Kasumi-1 (cell line): Measurements from ENCODE around the gene RNU6-9.

Source experiments
- DNase-seq, 2 experiments: peaks; one replicate each; lab custom pipeline; 2025; lab: John Stamatoyannopoulos, UW

Gene RNU6-9

DNA sequence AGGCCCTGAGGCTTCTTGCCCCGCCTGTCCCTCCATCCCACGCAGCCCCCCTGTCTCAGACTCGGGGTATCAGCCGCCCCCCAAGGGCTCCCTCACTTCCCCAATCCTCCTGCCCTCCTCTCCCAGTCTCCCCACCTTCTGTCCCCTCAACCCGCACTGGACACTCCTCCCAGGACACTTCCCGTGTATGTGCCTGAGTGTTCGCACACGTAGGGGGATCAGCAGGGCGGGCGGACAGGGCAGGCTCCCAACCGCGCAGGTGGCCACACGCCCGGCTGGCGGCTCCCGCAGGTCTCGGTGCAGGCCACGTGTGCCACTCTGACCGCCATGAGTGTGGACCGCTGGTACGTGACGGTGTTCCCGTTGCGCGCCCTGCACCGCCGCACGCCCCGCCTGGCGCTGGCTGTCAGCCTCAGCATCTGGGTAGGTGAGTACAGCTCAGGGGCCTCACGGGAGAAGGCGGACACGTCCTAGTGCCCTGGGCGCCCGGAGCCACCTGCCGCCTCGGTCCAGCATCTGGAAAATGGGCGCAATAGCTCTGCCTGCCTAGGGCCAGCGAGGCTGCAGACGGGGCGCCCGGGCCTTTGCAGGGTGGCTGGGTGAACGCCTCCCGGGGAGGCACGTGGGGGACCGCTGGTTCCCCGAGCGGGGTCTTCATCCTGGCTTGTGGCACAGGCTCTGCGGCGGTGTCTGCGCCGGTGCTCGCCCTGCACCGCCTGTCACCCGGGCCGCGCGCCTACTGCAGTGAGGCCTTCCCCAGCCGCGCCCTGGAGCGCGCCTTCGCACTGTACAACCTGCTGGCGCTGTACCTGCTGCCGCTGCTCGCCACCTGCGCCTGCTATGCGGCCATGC is 26.1 kb downstream of the RNU6-9 start:
- DNase-seq: no peak

DNA sequence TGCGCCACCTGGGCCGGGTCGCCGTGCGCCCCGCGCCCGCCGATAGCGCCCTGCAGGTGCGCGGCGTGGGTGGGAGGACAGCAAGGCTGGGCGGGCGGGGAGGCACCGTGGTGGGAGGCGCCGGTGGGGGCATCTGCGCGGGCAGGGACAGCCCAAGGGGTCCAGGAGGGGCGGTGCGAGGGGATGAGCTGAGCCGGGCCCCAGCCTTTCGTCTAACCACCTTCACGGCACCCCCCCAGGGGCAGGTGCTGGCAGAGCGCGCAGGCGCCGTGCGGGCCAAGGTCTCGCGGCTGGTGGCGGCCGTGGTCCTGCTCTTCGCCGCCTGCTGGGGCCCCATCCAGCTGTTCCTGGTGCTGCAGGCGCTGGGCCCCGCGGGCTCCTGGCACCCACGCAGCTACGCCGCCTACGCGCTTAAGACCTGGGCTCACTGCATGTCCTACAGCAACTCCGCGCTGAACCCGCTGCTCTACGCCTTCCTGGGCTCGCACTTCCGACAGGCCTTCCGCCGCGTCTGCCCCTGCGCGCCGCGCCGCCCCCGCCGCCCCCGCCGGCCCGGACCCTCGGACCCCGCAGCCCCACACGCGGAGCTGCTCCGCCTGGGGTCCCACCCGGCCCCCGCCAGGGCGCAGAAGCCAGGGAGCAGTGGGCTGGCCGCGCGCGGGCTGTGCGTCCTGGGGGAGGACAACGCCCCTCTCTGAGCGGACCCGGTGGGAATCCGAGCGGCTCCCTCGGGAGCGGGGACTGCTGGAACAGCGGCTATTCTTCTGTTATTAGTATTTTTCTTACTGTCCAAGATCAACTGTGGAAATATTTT is 27.0 kb downstream of the RNU6-9 start:
- peak; percentile 39 to 56 for DNase-seq

DNA sequence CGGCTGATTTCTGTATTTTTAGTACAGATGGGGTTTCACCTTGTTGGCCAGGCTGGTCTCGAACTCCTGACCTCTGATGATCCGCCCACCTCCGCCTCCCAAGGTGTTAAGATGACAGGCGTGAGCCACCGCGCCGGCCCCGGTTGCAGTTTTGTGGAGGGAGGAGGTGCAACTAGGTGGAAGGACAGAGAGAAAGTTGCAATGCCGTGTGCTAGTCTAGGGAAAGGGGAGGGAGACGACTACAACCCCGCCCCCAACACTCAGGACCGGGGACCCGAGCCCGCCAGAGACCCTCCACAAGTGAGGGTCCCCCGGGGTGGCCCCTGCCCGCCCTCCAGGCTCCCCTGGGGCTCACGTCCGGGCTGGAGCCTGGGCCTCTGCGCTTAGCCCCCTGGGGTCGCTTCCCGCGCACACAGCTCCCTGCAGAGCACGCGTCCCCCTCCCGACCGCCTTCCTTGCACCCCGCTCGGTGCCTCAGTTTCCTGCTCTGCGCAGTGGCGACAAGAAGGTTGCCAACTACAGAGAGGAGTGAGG is 31.3 kb downstream of the RNU6-9 start:
- no peak for DNase-seq

DNA sequence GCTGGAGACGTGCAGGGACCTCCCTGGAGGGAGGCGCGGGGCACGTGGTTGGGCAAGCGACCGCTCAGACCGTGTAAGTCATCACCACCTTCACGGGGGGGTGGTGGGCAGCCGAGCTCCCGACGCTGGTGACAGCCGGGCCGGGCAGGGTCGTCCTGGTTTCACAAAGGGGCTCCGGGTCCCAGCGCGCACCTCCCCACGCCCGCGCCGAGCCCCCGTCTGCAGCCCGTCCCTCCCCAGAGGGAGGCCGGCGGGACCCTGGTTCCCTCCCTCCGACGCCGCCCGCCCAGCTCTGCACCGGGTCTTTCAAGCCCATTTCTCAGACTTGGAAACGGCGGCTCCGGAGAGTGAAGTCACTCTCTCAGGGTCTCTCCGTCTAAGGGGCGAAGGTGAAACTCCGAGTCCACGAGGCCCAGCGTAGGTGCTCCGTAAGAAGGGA is 31.8 kb downstream of the RNU6-9 start:
- DNase-seq: peak; percentile 90 to 91

DNA sequence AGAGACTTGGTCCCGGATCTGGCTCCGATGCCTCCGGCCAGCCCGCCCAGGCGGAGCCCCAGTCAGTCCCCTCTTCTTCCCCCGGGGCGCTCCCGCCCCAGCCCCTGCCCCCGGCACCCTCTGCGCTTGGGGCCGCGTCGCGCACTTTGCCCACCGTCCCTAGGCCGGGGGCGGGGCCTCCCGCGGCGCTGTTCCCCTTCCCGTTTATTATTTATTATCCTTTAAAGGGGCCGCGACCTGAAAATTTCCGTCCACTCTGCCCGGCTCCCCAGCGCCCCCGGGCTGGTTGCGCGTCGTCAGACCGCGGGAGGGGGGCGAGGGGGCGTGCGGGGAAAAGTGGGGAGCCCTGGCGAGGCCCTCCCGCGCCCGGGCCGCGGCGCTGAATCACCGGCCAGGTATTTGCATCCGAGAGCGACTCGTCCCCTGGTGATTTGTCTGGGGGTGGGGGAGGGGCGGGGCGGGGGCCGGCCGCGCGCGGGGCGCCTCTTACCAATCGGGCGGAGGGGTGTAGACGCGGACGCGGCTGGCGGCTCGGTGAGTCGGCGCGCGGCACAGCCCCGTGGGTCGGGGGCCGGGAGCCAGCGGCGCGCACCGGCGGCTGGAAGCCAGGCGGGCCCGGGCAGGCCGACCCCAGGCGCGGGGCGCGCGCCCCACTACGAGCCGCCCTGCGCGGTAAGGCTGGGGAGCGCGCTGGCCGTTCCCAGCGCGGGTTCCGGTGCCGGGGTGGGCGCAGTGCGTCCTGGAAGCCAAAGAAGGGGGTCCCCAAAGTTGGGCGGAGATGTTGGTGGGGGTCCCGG is 32.4 kb downstream of the RNU6-9 start, which contains the start of gene ARID3A:
Gene ARID3A (plus strand): TSS at position 510 of the 797 bp plus-strand sequence. CDS start 3,494 bp downstream, outside the sequence.
- DNase-seq: peak; percentile 90 to 91

DNA sequence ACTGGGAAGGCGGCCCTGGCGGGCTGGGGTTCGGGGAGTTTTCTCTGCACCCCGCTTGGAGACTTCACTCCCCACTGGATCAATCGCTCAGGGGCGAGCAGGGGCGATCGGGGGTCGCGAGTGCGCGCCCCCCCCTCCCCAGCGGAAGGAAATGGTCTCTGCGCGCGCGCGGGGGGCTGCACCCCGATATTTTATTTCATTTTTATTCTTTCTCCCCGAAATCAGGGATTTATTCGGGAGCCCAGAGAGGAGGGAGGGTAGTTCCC is 33.0 kb downstream of the RNU6-9 start:
- DNase-seq: no peak

DNA sequence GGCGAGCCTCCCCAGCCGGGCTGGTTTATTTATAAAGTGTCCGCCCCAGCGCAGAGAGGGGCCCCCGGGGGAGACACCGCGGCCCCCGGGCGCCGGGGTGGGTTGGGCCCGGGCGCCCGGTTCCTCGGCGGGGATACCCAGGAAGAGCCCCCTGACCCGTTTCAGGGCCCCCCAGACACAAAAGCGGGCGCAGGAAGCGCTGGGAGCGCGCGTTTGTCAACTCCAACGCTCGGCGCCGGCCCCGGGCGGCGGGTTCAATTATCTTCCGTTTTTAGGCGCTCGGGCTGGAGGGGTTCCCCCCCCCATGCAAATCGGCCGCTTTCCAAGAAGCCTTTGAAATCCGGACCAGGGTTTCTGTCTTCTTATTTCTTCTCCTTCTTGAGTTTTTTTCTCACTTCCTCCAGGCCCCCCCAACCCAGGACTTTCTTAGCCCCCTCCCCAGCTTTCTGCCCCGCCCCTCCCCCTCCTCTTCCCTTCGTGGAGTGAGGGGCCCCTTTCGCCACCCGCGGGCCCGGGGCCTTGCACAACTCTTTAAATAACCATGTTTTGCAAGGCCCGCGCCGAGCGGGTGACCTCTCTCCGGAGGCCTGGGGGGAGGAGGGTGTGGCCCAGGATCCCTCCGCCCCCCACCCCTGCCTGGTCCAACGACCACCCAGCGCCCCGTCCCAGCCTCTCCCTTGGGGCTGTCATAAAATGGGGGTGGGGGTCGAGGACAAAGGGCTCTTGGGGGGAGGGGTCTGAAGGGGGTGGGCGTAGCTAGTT is 33.5 kb downstream of the RNU6-9 start:
- peak; percentile 60 to 69 for DNase-seq

DNA sequence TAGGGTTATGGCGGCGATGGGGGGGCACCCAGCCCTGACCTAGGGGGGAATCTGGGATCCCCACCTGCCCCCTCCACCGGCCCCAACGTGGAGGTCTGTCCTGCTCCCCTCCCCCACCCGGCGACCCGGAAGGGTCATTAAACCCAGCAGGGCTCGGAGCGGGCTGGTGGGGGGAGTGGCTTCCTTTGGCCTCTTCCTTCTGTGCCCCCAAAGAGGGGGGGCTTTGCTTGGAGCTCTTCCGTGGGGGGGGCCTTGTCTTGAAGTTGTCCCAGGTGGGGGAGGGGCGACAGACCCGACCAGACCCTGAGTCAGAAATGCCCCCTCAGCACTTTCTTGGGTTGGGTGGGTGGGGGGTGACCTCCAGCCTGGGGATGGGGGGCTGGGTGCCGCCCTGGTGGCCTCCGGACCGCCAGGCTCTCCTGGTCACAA is 34.1 kb downstream of the RNU6-9 start:
- no peak for DNase-seq

DNA sequence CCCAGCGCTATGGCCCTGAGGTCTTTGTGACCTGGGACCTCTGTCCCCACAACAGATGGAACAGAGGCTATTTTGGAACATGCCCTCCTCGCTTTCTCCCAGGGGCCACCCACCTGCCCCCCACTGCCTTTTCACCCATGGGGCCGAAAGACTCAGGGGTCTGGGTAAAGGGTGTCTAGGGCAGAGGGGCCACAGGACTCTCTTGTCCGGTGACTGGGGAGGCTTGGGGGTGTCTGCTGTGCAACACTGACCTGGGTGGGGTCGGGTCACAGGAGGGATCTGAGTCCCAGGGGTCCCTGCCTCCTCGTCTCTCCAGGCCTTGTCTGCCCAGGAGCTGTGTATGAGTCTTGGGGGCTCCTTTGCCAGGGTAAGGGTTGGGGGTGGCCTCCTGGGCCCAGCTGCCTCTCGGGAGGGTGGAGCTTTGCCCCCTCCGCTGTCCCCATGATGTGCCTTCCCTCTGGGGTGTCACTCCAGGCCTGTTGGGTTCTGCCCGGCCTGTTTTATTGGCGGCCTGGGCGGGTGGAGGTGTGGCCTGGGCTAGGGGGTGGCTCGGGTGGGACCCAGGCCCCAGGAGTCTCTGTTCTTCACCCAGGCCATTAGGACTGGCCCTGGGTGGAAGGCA is 34.6 kb downstream of the RNU6-9 start:
- DNase-seq: no peak

DNA sequence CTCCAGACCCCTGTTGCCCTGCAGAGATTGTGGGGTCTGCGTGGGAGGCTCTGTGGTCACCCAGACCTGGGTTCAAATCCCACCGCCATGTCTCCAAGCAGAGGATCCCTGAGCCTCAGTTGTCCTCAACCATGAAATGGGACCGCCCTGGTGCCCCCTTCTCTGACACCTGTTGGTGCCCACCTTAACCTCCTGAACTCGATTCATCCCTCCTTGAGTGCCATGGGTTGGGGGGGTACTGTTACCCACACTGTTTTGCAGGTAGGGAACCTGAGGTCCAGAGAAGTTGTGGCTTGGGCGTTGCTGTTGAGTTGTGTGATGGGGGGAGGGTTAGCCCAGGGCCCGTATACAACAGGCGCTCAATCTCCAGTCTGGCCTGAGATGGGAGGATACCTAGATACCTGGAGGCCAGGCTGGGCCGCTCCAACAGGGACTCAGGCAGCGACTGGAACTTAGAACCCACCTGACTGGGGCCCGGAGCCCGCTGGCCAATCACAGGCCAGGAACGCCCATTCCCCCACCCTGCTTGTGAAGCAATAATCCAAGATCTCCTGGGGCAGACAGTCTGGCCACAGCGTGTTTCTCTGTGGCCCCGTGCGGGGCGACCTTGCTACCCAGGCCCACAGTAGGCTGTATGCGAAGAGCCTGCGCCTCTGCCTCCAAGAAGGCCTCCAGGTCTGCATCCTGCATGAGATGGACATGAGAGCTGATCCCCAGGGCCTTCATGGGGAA is 35.4 kb downstream of the RNU6-9 start:
- no peak for DNase-seq

DNA sequence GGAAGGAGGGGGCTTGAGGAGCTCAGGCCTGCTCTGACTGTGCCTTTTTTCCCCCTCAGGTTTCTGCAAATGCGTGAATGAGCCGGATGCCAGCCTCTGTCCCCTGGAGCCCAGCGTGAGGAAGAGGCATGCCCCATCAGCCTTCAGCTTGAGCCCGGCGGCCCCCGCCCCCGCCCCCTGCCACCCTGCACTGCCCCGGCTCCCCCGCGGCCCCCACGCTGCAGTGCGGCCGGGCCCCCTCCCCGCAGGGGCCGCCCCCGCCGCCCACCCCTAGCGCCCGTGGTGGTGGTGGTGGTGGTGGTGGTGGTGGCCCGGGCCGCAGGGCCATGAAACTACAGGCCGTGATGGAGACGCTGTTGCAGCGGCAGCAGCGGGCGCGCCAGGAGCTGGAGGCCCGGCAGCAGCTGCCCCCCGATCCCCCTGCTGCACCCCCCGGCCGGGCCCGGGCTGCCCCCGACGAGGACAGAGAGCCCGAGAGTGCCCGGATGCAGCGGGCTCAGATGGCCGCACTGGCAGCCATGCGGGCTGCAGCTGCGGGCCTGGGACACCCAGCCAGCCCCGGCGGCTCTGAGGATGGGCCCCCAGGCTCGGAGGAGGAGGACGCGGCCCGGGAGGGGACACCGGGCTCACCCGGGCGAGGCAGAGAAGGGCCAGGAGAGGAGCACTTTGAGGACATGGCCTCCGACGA is 36.1 kb downstream of the RNU6-9 start:
- DNase-seq: no peak

DNA sequence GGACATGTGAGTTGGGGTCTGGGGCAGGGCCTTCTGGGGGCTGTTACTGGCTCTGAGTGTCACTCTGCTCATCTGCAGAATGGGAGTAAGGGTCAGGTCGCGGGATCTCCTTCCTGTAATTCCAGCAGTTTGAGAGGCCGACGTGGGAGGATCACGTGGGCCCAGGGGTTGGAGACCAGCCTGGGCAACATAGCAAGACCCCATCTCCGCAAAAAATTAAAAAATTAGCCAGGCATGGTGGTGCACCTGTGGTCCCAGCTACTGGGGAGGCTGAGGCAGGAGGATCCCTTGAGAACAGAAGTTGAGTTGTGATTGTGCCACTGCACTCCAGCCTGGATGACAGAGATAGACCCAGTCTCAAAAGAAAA is 36.6 kb downstream of the RNU6-9 start:
- no peak for DNase-seq

DNA sequence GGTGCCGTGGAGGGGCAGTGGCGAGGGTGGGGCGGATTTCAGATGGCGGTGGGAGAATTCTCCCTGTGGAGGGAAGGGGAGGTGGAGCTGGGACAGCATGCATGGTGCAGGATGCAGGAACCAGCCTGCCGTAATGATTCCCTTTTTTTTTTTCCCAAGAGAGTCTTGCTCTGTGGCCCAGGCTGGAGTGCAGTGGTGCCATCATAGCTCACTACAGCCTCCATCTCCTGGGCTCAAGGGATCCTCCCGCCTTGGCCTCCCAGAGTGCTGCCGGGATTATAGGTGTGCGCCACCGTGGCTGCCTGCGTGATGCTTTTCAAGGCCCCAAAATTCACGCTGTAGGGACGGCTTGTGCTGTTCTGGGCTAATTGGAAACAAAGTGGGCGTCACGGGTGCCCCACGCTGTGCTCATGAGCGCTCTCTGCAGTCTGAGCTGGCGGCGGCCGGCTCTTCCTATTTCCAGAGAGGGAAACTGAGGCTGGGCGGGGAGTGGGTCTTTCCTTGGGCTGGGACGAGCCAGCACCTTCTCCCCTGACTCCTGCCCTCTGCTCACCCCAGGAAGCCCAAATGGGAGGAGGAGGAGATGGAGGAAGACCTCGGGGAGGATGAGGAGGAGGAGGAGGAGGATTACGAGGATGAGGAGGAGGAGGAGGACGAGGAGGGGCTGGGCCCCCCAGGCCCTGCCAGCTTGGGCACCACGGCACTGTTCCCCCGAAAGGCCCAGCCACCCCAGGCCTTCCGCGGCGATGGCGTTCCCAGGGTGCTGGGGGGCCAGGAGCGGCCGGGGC is 38.8 kb downstream of the RNU6-9 start:
- no peak for DNase-seq

DNA sequence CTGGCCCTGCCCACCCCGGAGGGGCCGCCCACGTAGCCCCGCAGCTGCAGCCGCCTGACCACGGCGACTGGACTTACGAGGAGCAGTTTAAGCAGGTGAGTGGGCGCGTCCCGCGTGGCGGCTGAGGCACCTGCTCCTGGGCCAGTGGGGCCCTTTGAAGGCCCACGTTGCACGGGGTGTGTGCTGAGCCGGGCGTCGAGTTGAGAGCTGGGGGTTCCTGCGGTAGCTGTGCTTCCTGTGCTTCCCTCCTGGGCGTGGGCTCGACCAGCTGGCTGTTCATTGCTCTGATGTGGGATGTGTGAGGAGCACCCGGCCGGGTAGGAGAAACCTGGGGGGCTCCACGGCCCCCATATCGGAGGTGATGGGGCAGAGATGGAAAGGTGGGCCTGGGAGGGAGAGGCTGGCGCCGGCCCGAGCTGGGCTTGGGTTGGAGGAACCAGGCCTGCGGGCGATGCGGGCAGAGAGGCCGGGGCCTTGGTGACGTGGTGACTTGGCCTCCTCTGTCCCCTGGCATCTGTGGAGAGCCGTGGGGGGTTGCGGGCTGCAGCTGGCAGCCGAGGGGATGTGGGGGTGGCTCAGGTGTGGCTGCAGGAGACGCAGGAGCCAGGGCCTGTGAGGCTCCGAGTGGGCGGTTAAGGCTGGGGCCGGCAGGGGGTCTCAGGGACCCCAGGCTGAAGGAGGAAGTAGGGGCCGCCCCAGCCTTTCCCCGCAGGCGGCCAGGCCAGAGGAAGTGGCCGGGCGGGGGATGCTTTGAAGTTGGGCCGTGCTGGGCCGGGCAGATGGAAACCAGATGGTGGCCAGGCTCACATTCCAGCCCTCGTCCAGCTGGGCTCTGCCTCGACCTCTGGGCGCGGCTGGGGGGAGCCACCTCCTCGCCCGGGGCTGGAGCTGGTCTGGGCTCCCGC is 39.6 kb downstream of the RNU6-9 start:
- no peak for DNase-seq

DNA sequence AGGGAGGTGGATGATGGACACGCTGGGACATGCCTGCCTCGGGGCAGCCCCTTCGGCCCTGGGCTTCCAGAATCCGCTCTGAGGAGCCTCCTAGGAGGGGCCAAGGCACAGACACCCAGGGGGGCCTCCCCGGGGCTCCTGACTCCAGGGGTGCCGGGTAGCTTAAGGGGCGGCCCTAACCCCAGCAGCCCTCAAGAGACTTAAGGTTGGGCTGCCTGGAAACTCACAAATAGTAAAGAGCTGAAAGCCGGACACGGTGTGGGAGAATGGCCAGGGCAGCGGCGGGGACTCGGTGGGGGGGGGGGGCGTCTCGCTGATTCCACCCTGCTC is 40.2 kb downstream of the RNU6-9 start:
- DNase-seq: no peak

DNA sequence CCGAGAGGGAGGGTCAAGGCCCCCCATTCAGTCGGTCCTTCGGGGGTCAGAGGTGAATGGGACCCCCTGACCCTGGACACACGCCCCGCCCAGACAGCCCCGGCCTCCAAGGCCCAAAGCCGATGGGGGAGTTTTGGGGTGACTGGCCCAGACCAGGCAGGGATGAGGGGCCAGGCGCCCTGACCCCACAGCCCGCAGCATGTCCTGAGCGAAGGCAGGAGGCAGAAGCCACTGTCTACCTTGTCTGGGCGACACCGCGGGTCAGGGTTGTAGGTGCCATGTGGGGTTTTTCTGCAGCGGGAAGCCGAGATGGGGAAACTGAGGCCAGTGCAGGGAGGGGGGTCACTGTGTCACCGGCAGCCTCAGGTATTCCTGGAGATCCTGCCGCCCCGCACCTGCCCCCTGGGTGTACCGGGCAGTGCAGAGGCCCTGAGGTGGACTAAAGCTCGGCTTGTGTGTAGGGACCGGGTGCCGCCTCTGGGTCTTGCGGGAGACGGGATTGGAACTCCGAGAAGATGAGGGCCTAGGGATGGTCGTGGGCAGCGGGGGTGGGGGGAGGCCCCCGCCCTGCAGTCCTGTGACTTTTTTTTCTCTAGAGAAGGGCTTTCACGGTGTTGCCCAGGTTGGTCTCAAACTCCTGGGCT is 41.0 kb downstream of the RNU6-9 start:
- DNase-seq: no peak

DNA sequence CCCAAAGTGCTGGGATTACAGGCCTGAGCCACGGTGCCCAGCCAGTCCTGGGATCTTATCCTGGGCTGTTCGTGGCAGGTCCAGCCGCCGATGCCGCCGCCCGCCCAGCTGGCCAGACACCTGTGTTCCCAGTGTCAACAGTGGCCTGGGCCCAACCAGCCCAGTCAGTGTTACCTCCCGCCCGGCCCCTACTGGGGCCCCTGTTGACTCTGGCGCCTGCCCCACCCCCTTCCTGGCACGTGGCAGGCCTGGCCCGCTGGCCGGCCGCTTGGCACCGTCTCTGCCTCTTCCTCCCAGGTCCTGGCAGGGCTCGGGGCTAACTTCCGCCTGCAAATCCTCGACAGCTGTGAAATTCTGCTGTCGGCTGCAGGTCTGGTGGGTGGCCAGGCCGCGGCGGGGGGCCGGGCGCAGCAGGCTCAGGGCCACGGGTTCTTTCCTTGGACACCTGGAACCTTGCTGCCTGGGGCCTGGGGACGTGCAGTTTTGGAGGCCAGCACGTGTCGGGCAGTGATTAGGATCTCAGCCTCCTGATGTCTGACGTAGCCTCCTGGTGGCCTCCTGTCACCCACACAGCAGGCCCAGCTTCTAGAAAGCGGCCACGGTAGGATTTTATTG is 41.7 kb downstream of the RNU6-9 start:
- peak in 1 of 2 experiments; percentile 19 for DNase-seq
